ENCODE data around the gene MYO1B. TPM values are rescaled to one million over a fixed set of nuclear protein-coding genes. Genes with fewer than 3 reads are reported as not detected.
A peak's percentile ranks its signal among the peaks of the same experiment; 100 is the strongest.

Gene MYO1B
- total RNA-seq, 1 experiment from 2014 or later: 43.6 TPM

- TF ChIP-seq ATF2 (CRISPR knock-in tag; IDR thresholded peaks at IDR 0.05; ENCODE audit: borderline replicate concordance, low read depth) (no peak), GABPB1 (CRISPR knock-in tag; IDR thresholded peaks at IDR 0.05) (no peak), IRF1 (CRISPR knock-in tag; IDR thresholded peaks at IDR 0.05) (no peak)
These were observed 112.5 kb downstream of the MYO1B start (continued) for GRCh38 chr2:191357678-191358077.

- Mint-ChIP-seq H3K4me3 (no peak overlapping the region), H3K27ac (peak overlapping the region; percentile 7; the same call in 1 of the 2 replicates), H3K4me1 (peaks cover 26% of the 10 kb centered on the region), H3K36me3 (peaks cover 30% of the 10 kb centered on the region), H3K27me3 (ENCODE audit: low read depth) (no peaks in the 10 kb centered on the region), H3K9me3 (peaks cover 13% of the 10 kb centered on the region)
- POLR2A ChIA-PET: no interaction called here
- ATAC-seq: no peak
- no peak for DNase-seq (ENCODE audit: low spot score)
- CTCF ChIA-PET: no interaction called here
- TF ChIP-seq FOXP1 (CRISPR knock-in tag; IDR thresholded peaks at IDR 0.05; ENCODE audit: borderline replicate concordance) (no peak), ETV6 (CRISPR knock-in tag; IDR thresholded peaks at IDR 0.05) (no peak), HMGA2 (CRISPR knock-in tag; IDR thresholded peaks at IDR 0.05) (no peak), TEAD4 (CRISPR knock-in tag; IDR thresholded peaks at IDR 0.05) (no peak), USF2 (CRISPR knock-in tag; IDR thresholded peaks at IDR 0.05) (no peak), ZNF425 (CRISPR knock-in tag; conservative IDR thresholded peaks at IDR 0.05) (no peak), ATF3 (CRISPR knock-in tag; conservative IDR thresholded peaks at IDR 0.05) (no peak), ZNF317 (CRISPR knock-in tag; IDR thresholded peaks at IDR 0.05; ENCODE audit: borderline replicate concordance, low read depth) (no peak), KAT7 (CRISPR knock-in tag; IDR thresholded peaks at IDR 0.05; ENCODE audit: borderline replicate concordance) (no peak), SOX15 (CRISPR knock-in tag; IDR thresholded peaks at IDR 0.05) (no peak), CTCF (IDR thresholded peaks at IDR 0.05) (no peak), TCF7 (CRISPR knock-in tag; IDR thresholded peaks at IDR 0.05; ENCODE audit: low read depth) (no peak), NR2C2 (CRISPR knock-in tag; IDR thresholded peaks at IDR 0.05) (no peak), FOXJ3 (CRISPR knock-in tag; IDR thresholded peaks at IDR 0.05; ENCODE audit: borderline replicate concordance) (no peak)
These were observed 113.3 kb downstream of the MYO1B start for GRCh38 chr2:191358325-191359025.
